GM12878 (cell line): ENCODE measurements around the gene GEMIN7. TPM values are rescaled to one million over a fixed set of nuclear protein-coding genes. Genes with fewer than 3 reads are reported as not detected.

Experiments used
- ATAC-seq: fragments of 200-7000 bp; cut with Tn5 transposase; 3 replicates; pipeline ENCODE4 v1.9.1; 2020; ENCODE audit warnings: mild to moderate bottlenecking, moderate library complexity
- BruUV-seq: library from RNA; stranded (reverse); fragments of 400-500 nt; replicated peaks from 2 replicates; lab custom pipeline; 2021; lab: Mats Ljungman, UMichigan
- CTCF ChIA-PET: fragments of 300-600 bp; sonication (Branson Sonifier 250); formaldehyde crosslinking; extraction: SDS; loops from one replicate; lab custom pipeline; 2021; ENCODE audit warnings: inconsistent platforms; lab: Yijun Ruan, JAX
- POLR2A ChIA-PET: fragments of 350-600 bp; formaldehyde crosslinking; extraction: SDS; loops from one replicate; lab custom pipeline; 2021; ENCODE audit warnings: inconsistent platforms; lab: Charles Lee
- RAD21 ChIA-PET: fragments of 300-600 bp; sonication (Branson Sonifier 250); formaldehyde crosslinking; loops from one replicate; lab custom pipeline; 2023; ENCODE audit warnings: antibody characterized with exemption; ENCODE audit not compliant: unreplicated experiment; lab: Charles Lee
- SMC1A ChIA-PET: fragments of 300-600 bp; sonication (Branson Sonifier 250); formaldehyde crosslinking; loops from one replicate; lab custom pipeline; 2023; ENCODE audit not compliant: unreplicated experiment, uncharacterized antibody; lab: Charles Lee
- DNase-seq: peaks from one replicate; pipeline ENCODE4 v3.0.0-alpha.2; 2011; ENCODE audit warnings: low read depth, low spot score
- FAIRE-seq: peaks from 3 replicates; lab custom pipeline; 2011; peaks lifted over from hg19 to GRCh38; lab: Jason Lieb, UNC
- H2AFZ ChIP-seq: 2 replicates; pipeline ENCODE4 v1.6.0; 2011; ENCODE audit warnings: low read depth, low read length, control low read depth; ENCODE audit not compliant: control insufficient read depth
- H3K27ac ChIP-seq: 2 replicates; pipeline ENCODE4 v1.5.1; 2011; ENCODE audit warnings: control low read depth; ENCODE audit not compliant: control insufficient read depth, insufficient read depth
- H3K27me3 ChIP-seq, 2 experiments: replicated peaks in 1 of 2; 2 replicates each; pipeline versions ENCODE4 v1.6.0 to v1.6.1; 2011; ENCODE audit warnings: low read length in 1 of 2; ENCODE audit not compliant: control insufficient read depth in 2 of 2, insufficient read depth in 2 of 2
- H3K36me3 ChIP-seq, 2 experiments: 2 replicates each; pipeline ENCODE4 v1.5.1; 2011; ENCODE audit warnings: low read length in 1 of 2; ENCODE audit not compliant: control insufficient read depth in 2 of 2, insufficient read depth in 2 of 2
- H3K4me1 ChIP-seq: 2 replicates; pipeline ENCODE4 v1.6.1; 2011; ENCODE audit warnings: mild to moderate bottlenecking, low read length, moderate library complexity, mixed read lengths; ENCODE audit not compliant: control insufficient read depth, insufficient read depth
- H3K4me2 ChIP-seq: 2 replicates; pipeline ENCODE4 v1.6.0; 2011; ENCODE audit warnings: control low read depth; ENCODE audit not compliant: control insufficient read depth, insufficient read depth
- H3K4me3 ChIP-seq: fragments of 200-600 bp; sonication (generic); 2 replicates; pipeline ENCODE4 v1.5.1; 2016
- H3K79me2 ChIP-seq: 2 replicates; pipeline ENCODE4 v1.6.0; 2011; ENCODE audit warnings: low read length; ENCODE audit not compliant: control insufficient read depth, insufficient read depth
- H3K9ac ChIP-seq: 2 replicates; pipeline ENCODE4 v1.8.0; 2011; ENCODE audit warnings: low read length, control low read depth, mixed read lengths; ENCODE audit not compliant: control insufficient read depth, insufficient read depth
- H3K9me3 ChIP-seq: replicated peaks from 3 replicates; pipeline ENCODE4 v1.5.1; 2011; ENCODE audit warnings: mild to moderate bottlenecking, low read length; ENCODE audit not compliant: control insufficient read depth, insufficient read depth
- H4K20me1 ChIP-seq: 2 replicates; pipeline ENCODE4 v1.6.0; 2011; ENCODE audit not compliant: control insufficient read depth, insufficient read depth
- BACH1 ChIP-seq: fragments of 450-650 bp; IDR thresholded peaks from 2 replicates; pipeline ENCODE4 v1.6.1; 2017; ENCODE audit warnings: mild to moderate bottlenecking, borderline replicate concordance
- BMI1 ChIP-seq: fragments of 450-650 bp; IDR thresholded peaks from 2 replicates; pipeline ENCODE4 v1.6.1; 2016; ENCODE audit warnings: mild to moderate bottlenecking, moderate library complexity, borderline replicate concordance
- CREB1 ChIP-seq: IDR thresholded peaks from 2 replicates; pipeline ENCODE4 v1.6.1; 2012; ENCODE audit warnings: low read depth, mild to moderate bottlenecking, inconsistent platforms
- CREM ChIP-seq: IDR thresholded peaks from 2 replicates; pipeline ENCODE4 v1.6.1; 2014; ENCODE audit warnings: antibody characterized with exemption, low read depth
- FOXK2 ChIP-seq: fragments of 450-650 bp; IDR thresholded peaks from 2 replicates; pipeline ENCODE4 v1.6.1; 2017; ENCODE audit warnings: mild to moderate bottlenecking, moderate library complexity
- KAT2A ChIP-seq: conservative IDR thresholded peaks from 2 replicates; pipeline ENCODE4 v1.6.1; 2011; ENCODE audit warnings: low read depth, low read length; ENCODE audit not compliant: control insufficient read depth
- KDM1A ChIP-seq: fragments of 200-600 bp; sonication (generic); IDR thresholded peaks from 2 replicates; pipeline ENCODE4 v1.6.1; 2016; ENCODE audit warnings: borderline replicate concordance
- MXI1 ChIP-seq: fragments of 150-350 bp; IDR thresholded peaks from 2 replicates; pipeline ENCODE4 v1.6.1; 2011; ENCODE audit warnings: low read depth, mild to moderate bottlenecking, inconsistent platforms, low read length, improper control_type of control experiment
- NFYB ChIP-seq: IDR thresholded peaks from 2 replicates; pipeline ENCODE4 v1.6.1; 2011; ENCODE audit warnings: low read depth, mild to moderate bottlenecking, low read length, improper control_type of control experiment, moderate library complexity; ENCODE audit not compliant: insufficient read depth
- PAX8 ChIP-seq: fragments of 450-650 bp; IDR thresholded peaks from 2 replicates; pipeline ENCODE4 v1.6.1; 2017; ENCODE audit warnings: mild to moderate bottlenecking, moderate library complexity
- POU2F2 ChIP-seq: IDR thresholded peaks from 3 replicates; pipeline ENCODE4 v1.6.1; 2011; ENCODE audit warnings: low read depth, mild to moderate bottlenecking, low read length, borderline replicate concordance
- SIX5 ChIP-seq: IDR thresholded peaks from 2 replicates; pipeline ENCODE4 v1.6.1; 2011; ENCODE audit warnings: mild to moderate bottlenecking, low read depth, low read length, moderate library complexity; ENCODE audit not compliant: severe bottlenecking
- SRF ChIP-seq, 2 experiments: IDR thresholded peaks; 2 replicates each; pipeline ENCODE4 v1.6.1; 2011; ENCODE audit warnings: low read depth in 2 of 2, low read length in 2 of 2, mild to moderate bottlenecking in 1 of 2, moderate library complexity in 1 of 2
- TCF3 ChIP-seq: IDR thresholded peaks from 2 replicates; pipeline ENCODE4 v1.6.1; 2012; ENCODE audit warnings: low read depth, mild to moderate bottlenecking, low read length, borderline replicate concordance; ENCODE audit not compliant: insufficient read depth
- ZNF24 ChIP-seq: fragments of 450-650 bp; IDR thresholded peaks from 2 replicates; pipeline ENCODE4 v1.6.1; 2017; ENCODE audit warnings: antibody characterized with exemption, mild to moderate bottlenecking
- ZNF622 ChIP-seq: fragments of 450-650 bp; IDR thresholded peaks from 2 replicates; pipeline ENCODE4 v1.6.1; 2017; ENCODE audit warnings: mild to moderate bottlenecking, inconsistent platforms
- WGBS: methylation state at CpG from one replicate; pipeline ENCODE4 v1.1.6; 2016; ENCODE audit warnings: low lambda C conversion rate; ENCODE audit not compliant: insufficient replicate concordance, insufficient coverage; ENCODE audit errors: missing lambda C conversion rate; 5-methylcytosine and 5-hydroxymethylcytosine counted together
- in situ Hi-C: fragments of 300-500 bp; cut with MboI; formaldehyde crosslinking; loops from 9 replicates; pipeline ENCODE4 v1.14.3; 2018; ENCODE audit warnings: mixed read lengths
- intact Hi-C: fragments of 100-400 bp; cut with micrococcal nuclease; formaldehyde crosslinking; loops from one replicate; pipeline ENCODE4 v1.14.2; 2022; ENCODE audit not compliant: unreplicated experiment
- polyA plus RNA-seq, 11 experiments: library from polyadenylated mRNA; depleted of rRNA in 4 of 11; unstranded in 6 of 11; stranded (reverse) in 5 of 11; fragments of >200 nt; fragmentation: Nextera tagmentation in 4 of 11; fragmentation: Illumina TruSeq in 1 of 11; extraction: Ambion mirVana in 4 of 11; extraction: Trizol in 1 of 11; gene quantifications; 1 replicate in 1 of 11; 2 replicates in 10 of 11; pipeline versions ENCODE4 v1.2.1 to v1.2.3, GENCODE V29; 2011 to 2016; ENCODE audit warnings: inconsistent platforms in 2 of 11, missing spikeins in 2 of 11, low read depth in 1 of 11
- total RNA-seq, 4 experiments: library from RNA; depleted of rRNA in 3 of 4; stranded (reverse); fragments of >200 nt in 3 of 4; fragmentation: Illumina TruSeq in 1 of 4; extraction: Trizol in 1 of 4; gene quantifications; 2 replicates each; pipeline versions ENCODE4 v1.2.1 to v1.2.3, GENCODE V29; 2013 to 2021
- TF ChIP-seq, protein P1 (sequence below): fragments of 450-650 bp; IDR thresholded peaks from 2 replicates; pipeline ENCODE4 v1.6.1; 2017; ENCODE audit warnings: antibody characterized with exemption, mild to moderate bottlenecking, moderate library complexity
- TF ChIP-seq, protein P2 (sequence below): fragments of 450-650 bp; IDR thresholded peaks from 2 replicates; pipeline ENCODE4 v1.6.1; 2017; ENCODE audit warnings: mild to moderate bottlenecking, low read depth, inconsistent platforms; ENCODE audit not compliant: poor library complexity, severe bottlenecking
- TF ChIP-seq, protein P3 (sequence below): IDR thresholded peaks from 2 replicates; pipeline ENCODE4 v1.6.1; 2012; ENCODE audit warnings: low read depth, low read length, improper control_type of control experiment

GEMIN7 gene
- total and polyA plus RNA-seq, 10 of the 15 experiments (the other 5 are each of a cell fraction or from before 2014, with no cell fraction given) = 21.1 to 76.7 (median 44.9) TPM

DNA sequence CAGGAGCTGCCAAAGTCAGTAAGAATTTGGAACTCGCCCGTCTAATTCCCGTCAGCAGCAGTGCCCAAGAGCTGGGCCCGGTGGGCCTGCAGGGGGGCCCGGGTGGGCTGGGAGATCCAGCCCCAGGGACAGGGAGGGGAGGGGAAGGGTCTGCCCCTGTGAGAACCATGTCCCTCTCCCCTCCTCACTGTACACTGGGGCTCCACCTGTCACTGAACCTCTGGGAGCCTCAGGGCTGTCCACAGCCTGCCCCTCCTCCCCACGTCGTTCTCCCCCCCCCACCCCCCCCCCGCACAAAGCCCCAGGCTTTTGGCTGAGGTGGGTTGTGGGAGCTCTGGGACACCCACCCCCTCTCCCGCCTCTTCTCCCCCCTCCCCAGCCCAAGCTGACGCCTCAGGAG, 11.0 kb upstream of the GEMIN7 start:
- Histone ChIP-seq H2AFZ (no peak overlapping the region), H3K9ac (no peak overlapping the region), H3K79me2 (peaks cover 1% of the 10 kb centered on the region), H4K20me1 (no peaks in the 10 kb centered on the region), H3K4me2 (no peak overlapping the region), H3K9me3 (no peaks in the 10 kb centered on the region), H3K4me1 (no peaks in the 10 kb centered on the region), H3K27me3 (no peaks in the 10 kb centered on the region), H3K36me3 (peaks cover 11 to 50% of the 10 kb centered on the region in 2 experiments), H3K4me3 (no peak overlapping the region), H3K27ac (no peak overlapping the region)
- CTCF ChIA-PET = no interaction called here
- DNase-seq = no peak
- no peak for FAIRE-seq
- ATAC-seq = no peak
- in situ Hi-C loops (no loop called here), intact Hi-C loops (no loop called here)
- POLR2A ChIA-PET = no interaction called here
- TF ChIP-seq KDM1A (no peak), TCF3 (no peak), ZNF24 (no peak), ZNF622 (no peak), SRF (IDR thresholded peaks at IDR 0.05; ENCODE audit: low read depth in 2 of 2, low read length in 2 of 2) (no peak), MXI1 (no peak), BMI1 (no peak), BACH1 (no peak), SIX5 (no peak), POU2F2 (no peak), CREM (no peak), PAX8 (no peak), KAT2A (no peak), FOXK2 (no peak), NFYB (no peak), CREB1 (no peak)
- TF ChIP-seq, protein P1, sequence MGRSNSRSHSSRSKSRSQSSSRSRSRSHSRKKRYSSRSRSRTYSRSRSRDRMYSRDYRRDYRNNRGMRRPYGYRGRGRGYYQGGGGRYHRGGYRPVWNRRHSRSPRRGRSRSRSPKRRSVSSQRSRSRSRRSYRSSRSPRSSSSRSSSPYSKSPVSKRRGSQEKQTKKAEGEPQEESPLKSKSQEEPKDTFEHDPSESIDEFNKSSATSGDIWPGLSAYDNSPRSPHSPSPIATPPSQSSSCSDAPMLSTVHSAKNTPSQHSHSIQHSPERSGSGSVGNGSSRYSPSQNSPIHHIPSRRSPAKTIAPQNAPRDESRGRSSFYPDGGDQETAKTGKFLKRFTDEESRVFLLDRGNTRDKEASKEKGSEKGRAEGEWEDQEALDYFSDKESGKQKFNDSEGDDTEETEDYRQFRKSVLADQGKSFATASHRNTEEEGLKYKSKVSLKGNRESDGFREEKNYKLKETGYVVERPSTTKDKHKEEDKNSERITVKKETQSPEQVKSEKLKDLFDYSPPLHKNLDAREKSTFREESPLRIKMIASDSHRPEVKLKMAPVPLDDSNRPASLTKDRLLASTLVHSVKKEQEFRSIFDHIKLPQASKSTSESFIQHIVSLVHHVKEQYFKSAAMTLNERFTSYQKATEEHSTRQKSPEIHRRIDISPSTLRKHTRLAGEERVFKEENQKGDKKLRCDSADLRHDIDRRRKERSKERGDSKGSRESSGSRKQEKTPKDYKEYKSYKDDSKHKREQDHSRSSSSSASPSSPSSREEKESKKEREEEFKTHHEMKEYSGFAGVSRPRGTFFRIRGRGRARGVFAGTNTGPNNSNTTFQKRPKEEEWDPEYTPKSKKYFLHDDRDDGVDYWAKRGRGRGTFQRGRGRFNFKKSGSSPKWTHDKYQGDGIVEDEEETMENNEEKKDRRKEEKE = no peak
- TF ChIP-seq, protein P2, sequence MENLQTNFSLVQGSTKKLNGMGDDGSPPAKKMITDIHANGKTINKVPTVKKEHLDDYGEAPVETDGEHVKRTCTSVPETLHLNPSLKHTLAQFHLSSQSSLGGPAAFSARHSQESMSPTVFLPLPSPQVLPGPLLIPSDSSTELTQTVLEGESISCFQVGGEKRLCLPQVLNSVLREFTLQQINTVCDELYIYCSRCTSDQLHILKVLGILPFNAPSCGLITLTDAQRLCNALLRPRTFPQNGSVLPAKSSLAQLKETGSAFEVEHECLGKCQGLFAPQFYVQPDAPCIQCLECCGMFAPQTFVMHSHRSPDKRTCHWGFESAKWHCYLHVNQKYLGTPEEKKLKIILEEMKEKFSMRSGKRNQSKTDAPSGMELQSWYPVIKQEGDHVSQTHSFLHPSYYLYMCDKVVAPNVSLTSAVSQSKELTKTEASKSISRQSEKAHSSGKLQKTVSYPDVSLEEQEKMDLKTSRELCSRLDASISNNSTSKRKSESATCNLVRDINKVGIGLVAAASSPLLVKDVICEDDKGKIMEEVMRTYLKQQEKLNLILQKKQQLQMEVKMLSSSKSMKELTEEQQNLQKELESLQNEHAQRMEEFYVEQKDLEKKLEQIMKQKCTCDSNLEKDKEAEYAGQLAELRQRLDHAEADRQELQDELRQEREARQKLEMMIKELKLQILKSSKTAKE = no peak
- TF ChIP-seq, protein P3, sequence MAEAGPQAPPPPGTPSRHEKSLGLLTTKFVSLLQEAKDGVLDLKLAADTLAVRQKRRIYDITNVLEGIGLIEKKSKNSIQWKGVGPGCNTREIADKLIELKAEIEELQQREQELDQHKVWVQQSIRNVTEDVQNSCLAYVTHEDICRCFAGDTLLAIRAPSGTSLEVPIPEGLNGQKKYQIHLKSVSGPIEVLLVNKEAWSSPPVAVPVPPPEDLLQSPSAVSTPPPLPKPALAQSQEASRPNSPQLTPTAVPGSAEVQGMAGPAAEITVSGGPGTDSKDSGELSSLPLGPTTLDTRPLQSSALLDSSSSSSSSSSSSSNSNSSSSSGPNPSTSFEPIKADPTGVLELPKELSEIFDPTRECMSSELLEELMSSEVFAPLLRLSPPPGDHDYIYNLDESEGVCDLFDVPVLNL = no peak
- RAD21 ChIA-PET = no interaction called here
- SMC1A ChIA-PET = no interaction called here
- no TSS peak for BruUV-seq
- 70% methylated on average over 2 of the region's 10 CpGs for WGBS
